Measurements from ENCODE around the gene CAMK2B. TPM values are rescaled to one million over a fixed set of nuclear protein-coding genes. Genes with fewer than 3 reads are reported as not detected.

CAMK2B gene
- total and polyA plus RNA-seq, 9 donors: 0.22 to 1.4 (median 0.45) TPM; not detected in 2

GRCh38 chr7:44321796-44322195 is 3.6 kb downstream of the CAMK2B start:
- Histone ChIP-seq H3K4me1 (ENCODE audit: insufficient read depth) (no peaks in the 10 kb centered on the region), H3K4me3 (no peak overlapping the region), H3K27ac (no peak overlapping the region), H3K9me3 (no peaks in the 10 kb centered on the region), H3K36me3 (no peaks in the 10 kb centered on the region), H3K27me3 (no peaks in the 10 kb centered on the region)
- intact Hi-C loops (cut with DNase I): no loop called here
- WGBS, 3 donors: 88 to 90% (median 89%) methylated on average over 18 of the region's 18 CpGs
- DNase-seq: no peak
- TF ChIP-seq EP300 (IDR thresholded peaks at IDR 0.05) (no peak), CTCF (IDR thresholded peaks at IDR 0.05) (no peak), POLR2A (IDR thresholded peaks at IDR 0.05) (no peak)

DNA sequence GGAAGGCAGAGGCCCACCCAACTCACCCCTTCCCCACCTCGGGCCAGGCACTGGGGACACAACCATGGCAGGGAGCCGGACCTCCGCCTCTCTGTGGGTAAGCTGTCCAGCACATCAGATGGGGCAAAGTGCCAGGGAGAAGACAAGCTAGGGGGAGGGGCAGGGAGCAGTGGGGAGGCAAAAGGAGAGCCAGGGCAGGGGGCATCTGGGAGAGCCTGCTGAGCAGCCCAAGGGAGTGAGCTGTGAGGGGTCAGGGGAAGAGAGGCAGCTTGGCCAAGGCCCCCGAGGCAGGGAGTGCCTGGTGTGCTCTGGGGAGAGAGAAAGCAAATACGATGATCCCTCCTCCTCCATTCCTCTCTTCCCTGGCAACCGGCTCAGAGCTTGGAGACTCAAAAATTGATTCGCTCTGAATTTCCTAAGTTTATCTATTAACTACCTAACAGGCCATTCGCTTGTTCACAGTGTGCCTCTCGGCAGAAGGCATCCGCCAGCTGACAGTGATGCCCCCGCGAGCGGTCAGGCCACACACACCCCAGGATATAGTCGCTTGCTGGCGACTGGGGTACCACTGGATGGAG is 4.5 kb downstream of the CAMK2B start:
- H3K4me3 ChIP-seq: no peak overlapping the region
- H3K4me1 ChIP-seq (ENCODE audit: insufficient read depth): no peaks in the 10 kb centered on the region
- WGBS, 3 donors: 28 to 47% (median 31%) methylated on average over 15 of the region's 15 CpGs
- no peak overlapping the region for H3K27ac ChIP-seq
- TF ChIP-seq POLR2A (IDR thresholded peaks at IDR 0.05) (no peak), EP300 (IDR thresholded peaks at IDR 0.05) (no peak), CTCF (IDR thresholded peaks at IDR 0.05) (no peak)
- no peak for DNase-seq
- no peaks in the 10 kb centered on the region for H3K27me3 ChIP-seq
- no peaks in the 10 kb centered on the region for H3K9me3 ChIP-seq
- intact Hi-C loops (cut with DNase I): no loop called here
- H3K36me3 ChIP-seq: no peaks in the 10 kb centered on the region

DNA sequence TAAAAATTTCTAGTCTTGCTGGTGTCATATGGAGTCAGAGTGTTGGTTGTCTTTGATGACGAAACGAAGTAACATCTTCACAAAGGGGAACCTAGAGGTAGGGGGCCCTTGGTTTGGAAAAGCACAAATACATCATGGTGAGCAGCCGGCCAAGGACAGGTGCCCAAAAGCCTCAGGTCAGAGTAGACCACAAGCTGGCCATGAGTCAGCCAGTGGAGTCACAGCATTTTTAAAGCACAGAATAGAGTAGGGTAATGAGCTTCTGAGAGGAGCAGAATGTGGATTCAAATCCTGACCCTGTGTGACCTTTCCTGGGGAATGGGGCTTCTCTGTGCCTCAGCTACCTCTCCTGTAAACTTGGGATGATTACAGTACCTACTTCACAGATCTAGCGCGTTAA is 5.3 kb downstream of the CAMK2B start:
- no peak overlapping the region for H3K4me3 ChIP-seq
- TF ChIP-seq EP300 (IDR thresholded peaks at IDR 0.05) (no peak), POLR2A (IDR thresholded peaks at IDR 0.05) (no peak), CTCF (IDR thresholded peaks at IDR 0.05) (no peak)
- no peaks in the 10 kb centered on the region for H3K4me1 ChIP-seq (ENCODE audit: insufficient read depth)
- intact Hi-C loops (cut with DNase I): no loop called here
- H3K9me3 ChIP-seq: no peaks in the 10 kb centered on the region
- H3K27me3 ChIP-seq: no peaks in the 10 kb centered on the region
- no peak for DNase-seq
- 92 to 97% (median 95%) methylated on average over 5 of the region's 5 CpGs for WGBS, 3 donors
- H3K36me3 ChIP-seq: no peaks in the 10 kb centered on the region
- no peak overlapping the region for H3K27ac ChIP-seq

DNA sequence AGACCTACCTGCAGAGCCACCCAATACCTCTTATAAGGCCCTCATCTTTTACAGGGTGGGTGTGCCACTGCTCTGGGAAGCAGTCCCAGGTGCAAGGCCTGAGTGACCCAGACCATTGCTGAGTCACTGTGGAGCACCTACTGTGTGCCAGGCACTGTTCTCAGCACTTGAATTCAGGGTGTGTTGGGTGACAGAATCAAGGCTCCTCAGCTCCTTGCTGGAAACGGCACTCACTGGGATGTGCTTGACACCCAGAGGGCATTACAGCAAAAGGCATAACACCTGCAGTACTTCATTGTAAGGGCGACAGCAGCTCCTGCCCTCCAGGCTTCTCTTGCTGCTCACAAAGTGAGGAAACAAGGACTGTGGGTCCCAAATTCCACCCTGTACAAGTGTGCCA is 7.1 kb downstream of the CAMK2B start:
- Histone ChIP-seq H3K4me1 (ENCODE audit: insufficient read depth) (no peaks in the 10 kb centered on the region), H3K27ac (no peak overlapping the region), H3K36me3 (no peaks in the 10 kb centered on the region), H3K9me3 (no peaks in the 10 kb centered on the region), H3K4me3 (no peak overlapping the region), H3K27me3 (no peaks in the 10 kb centered on the region)
- no peak for DNase-seq
- WGBS, 3 donors: 69 to 83% (median 72%) methylated on average over 2 of the region's 2 CpGs
- intact Hi-C loops (cut with DNase I): no loop called here
- TF ChIP-seq CTCF (IDR thresholded peaks at IDR 0.05) (no peak), POLR2A (IDR thresholded peaks at IDR 0.05) (no peak), EP300 (IDR thresholded peaks at IDR 0.05) (no peak)
